ENCODE results near the gene COL1A1.

COL1A1 gene

DNA sequence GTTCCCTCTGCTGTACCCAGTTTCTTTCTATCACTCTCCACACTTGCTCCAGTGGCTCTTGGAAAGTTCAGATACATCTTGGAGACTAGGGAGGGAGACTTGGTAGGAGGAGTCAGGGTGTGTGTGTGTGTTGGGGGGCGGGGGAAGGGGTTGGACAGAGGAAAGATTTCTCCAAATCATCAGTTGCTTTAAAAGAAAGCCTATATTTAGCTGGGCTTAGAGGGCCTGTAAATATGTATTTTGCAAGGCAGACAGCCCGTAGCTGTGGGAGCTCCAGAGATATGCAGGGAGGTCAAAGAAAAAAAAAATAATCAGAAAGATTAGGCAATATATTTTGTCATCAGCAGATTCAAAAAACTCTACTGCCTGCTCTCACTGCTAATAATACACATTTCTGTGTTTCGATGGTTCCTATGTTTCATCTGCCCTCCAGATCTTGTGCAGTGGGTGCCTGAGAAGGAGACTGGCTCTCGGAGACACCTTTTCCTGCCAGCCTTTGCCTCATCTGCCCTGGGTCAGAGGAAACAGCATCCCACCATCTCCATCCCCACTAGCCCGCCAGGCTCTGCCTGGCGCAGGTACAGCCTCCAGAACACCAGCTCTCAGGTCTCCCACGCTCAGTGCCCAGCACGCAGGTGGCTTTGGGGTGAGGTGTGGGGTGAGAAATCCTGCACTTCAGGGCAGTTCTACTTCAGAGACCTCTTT, 46.2 kb downstream of the COL1A1 start:
- TF ChIP-seq CTCF (IDR thresholded peaks at IDR 0.05) = no peak

DNA sequence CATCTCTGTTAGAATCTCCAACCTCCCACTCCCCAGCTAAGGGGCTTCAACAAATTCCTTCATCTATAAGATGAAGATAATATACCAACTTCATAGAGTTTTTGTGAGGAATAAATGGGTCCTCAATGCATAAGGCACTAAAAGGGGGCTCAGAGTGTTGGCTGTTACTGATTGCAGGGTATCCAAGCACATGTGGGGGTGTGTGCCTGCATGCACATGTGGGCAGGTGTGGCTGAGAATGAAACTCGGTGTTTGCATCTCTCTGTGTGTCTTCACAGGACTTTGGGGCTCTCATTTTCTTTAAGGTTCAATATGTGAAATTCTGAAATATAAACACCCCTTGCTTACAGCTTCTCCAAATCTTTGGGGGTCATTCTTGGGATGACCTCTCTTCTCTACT, 46.8 kb downstream of the COL1A1 start:
- TF ChIP-seq CTCF (IDR thresholded peaks at IDR 0.05) = no peak

GRCh38 chr17:50153650-50154575, 47.5 kb downstream of the COL1A1 start:
- TF ChIP-seq CTCF (IDR thresholded peaks at IDR 0.05) = no peak

GRCh38 chr17:50152736-50153135, 48.7 kb downstream of the COL1A1 start:
- no peak for TF ChIP-seq CTCF (IDR thresholded peaks at IDR 0.05)

DNA sequence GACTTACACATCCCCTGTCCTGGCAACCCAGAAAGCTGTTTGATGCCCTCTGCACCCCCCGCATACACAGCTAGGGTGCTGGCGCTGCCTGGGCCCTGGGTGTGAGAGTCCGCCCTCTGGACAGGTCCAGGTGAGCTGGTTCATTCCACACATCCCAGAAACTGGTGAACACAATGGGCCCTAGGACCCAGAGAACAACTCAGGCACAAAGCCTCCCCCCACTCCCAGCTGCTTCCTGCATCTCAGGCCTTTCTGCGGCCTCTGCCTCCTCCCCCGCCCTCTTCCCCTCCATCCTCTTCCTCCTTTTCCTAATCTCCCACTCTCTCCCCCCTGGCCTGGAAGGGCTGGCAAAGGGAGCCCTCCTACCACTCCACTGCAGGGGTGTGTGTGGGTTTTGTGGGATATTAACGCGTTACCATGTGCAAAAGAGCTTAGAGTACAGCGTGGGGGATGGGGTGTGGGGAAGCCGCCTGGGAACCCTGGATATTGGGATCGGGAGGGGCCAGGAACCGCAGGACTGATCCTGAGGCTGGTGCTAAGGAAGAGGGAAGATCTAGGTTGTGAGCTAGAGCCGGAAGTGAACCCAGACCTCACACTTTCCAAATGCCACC, 49.4 kb downstream of the COL1A1 start:
- no peak for TF ChIP-seq CTCF (IDR thresholded peaks at IDR 0.05)

DNA sequence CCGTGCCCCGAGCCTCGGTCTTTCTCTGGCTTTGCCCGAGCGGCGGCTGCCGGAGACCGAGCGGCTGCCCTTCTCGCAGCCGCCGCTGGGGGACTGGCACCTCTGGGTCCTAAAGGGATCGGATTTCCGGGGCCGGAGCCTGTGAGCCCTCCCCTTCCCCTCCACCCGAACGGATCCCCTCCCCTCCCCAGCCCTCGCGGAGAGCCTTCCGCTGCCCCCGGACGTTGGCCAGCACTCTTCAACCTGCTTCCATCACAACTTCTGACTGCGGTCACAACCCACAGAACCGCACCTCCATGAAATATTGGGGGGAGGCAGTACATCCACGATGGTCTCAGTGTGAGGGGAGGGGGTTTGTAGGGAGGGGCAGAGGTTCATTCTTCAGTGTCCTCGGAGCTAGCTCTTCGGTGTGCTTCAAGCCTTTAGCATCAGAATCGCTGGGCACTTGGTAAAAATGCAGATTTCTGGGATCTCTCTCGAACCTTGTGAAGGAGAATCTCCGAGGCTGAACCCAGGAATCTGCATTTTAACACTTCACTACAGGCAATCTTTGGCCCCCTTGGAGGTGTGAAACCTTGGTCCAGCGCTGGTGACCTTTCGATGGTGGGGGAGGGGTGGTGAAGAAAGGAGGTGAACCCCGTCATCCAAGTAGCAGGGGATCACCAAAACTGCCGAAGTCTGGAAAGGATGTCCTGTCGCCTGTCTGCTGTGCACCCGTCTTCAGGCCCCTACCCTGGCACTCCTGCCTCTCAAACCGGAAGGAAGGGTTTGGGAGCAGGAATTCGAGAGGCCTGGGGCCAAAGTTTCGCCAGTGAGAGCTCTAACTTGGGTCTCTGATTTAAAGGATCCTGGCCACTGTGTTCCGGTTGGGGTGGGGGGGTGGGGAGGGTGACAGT, 50.1 kb downstream of the COL1A1 start:
- no peak; the same call in 1 of the 2 replicates for TF ChIP-seq CTCF (IDR thresholded peaks at IDR 0.05)
